ENCODE data around the gene TRIM14.

TRIM14 gene, protein sequence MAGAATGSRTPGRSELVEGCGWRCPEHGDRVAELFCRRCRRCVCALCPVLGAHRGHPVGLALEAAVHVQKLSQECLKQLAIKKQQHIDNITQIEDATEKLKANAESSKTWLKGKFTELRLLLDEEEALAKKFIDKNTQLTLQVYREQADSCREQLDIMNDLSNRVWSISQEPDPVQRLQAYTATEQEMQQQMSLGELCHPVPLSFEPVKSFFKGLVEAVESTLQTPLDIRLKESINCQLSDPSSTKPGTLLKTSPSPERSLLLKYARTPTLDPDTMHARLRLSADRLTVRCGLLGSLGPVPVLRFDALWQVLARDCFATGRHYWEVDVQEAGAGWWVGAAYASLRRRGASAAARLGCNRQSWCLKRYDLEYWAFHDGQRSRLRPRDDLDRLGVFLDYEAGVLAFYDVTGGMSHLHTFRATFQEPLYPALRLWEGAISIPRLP

DNA sequence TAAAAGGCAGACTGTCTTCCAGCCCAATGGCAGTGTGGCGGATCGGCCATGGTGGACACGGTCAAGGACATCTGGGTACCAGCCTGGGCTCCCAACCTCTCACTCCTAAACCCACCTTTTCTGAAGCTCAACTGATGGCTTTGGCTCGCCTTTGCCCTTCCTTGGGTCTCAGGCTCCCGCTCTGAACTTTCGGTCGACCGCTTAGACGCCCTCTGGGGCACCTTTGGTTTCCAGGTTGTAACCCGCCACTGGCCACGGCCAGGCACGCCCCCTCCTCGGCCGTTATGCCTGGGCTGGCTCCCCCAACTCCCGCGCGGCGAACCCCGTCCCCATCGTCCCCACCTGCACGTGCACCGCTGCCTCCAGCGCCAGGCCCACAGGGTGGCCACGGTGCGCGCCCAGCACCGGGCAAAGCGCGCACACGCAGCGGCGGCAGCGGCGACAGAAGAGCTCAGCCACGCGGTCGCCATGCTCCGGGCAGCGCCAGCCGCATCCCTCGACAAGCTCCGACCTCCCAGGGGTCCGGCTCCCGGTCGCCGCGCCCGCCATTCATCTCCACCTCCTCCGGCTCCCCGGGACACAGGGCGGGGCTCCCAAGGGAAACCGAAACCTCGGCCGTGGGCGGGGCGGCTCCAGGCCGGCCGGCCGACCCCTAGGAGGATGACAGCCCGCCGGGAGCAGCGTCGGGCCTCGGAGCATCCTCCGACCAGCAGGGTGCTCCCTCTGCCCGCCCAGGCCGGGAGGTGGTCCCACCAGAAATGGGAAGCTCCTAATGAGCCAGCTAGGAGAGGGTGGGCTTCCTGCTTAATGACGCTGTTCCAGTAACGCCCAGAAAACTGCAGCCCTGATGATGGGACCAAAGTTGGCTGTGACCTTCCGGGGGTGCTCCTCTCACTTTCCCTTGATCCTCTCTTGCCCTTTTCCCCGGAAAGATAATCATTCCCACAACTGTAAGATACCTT lies at the start of gene TRIM14:
Gene TRIM14 (minus strand): TSS at position 583 of the 962 bp plus-strand sequence. CDS start 34 bp downstream, at position 549.
- peak; percentile 23 for DNase-seq

DNA sequence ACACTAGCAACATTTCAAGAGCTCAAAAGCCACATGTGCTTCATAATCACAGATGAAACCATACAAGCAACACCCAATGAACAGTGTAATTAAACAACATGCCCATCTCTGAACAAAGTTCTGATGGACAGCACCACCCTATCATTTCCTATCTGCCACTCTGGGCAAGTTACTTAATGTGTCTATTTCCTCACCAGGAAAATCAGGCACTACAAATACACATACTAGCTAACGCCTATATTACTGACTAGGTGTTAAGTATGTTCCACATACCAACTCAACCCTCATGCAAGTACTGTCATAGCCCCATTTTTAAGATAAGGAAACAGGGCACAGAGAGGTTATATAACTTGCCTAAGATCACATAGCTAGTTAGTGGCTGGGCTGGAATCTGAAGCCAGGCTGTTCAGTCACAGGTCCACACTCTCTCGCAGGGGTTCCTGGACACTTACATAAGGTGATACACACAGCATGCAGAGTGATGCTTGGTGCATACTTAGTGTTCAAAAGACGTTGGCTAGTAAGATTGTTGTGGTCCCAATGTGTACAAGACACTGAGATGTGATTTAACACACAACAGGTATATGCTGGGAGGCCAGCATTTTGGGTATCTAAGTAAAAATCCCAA lies 49.2 kb upstream of the TRIM14 start:
- no peak for DNase-seq

DNA sequence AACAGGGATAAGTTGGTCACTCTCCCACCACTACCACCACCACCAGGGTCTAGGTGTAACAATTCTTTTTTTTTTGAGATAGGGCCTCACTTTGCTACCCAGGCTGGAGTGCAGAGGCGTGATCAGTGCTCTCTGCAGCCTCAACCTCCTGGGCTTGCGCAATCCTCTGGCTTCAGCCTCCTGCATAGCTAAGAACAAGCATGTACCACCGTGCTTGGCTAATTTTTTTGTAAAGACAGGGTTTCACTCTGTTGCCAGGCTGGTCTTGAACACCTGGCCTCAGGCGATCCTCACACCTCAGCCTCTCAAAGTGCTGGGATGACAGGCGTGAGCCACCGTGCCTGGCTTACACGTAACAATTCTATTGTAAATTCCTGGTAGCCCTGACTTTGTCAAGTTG lies 45.9 kb upstream of the TRIM14 start:
- no peak for DNase-seq

DNA sequence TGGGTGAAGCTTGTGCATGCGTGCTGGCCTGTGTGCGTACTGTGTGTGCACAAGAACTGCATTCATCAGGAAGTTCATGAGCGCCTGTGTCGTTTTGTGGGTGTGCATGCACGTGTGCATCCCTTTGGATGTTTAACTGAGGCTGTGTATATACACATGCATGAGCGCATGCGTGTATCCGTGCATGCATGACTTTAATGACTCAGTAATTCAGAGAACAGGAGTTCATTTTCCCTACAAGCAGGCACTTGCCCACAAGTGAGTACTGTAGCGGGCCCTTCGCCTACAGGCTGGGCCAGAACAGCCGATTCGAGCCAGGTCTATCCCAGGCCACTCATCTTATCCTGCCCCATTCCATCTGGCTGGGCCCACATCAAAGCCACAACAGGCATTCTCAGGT lies 43.6 kb upstream of the TRIM14 start:
- DNase-seq, result no peak

DNA sequence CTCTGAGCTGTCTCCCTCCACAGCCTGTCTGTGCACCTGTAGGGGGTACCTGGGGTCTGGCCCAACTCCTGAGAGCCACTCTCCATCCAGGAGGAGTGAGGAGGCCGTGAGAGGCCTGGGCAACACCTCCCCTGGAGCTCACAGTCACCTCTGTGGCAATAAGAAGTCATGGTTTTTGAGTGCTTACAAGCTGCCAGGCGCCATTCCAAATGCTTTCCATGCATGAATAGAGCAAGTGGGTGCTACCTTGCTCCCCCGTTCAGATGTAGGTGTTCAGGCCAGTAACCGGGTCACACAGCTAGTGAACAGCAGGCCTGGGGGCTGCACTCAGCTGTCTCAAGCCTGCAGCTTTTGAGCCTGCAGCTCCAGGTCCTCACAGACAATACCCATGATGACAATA lies 42.8 kb upstream of the TRIM14 start:
- no peak for DNase-seq

DNA sequence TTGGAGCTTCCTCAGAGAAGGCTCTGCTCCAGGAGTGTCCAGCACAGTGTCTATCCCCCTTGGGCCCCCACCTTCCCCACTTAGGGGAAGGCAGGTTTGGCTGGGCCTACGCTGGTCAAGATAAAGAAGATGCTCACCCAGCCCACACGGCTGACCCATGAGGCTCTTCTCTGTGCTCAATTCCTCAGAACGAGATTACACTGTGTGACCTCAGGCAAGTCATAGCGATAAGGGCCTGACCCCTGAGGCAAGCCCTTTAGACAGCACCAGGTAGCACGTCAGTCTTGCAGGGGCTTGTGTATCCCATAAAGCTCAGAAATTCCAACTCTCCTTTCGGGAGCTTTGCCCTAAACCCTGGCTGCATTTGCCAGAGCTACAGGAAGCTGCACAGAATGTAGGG lies 40.8 kb upstream of the TRIM14 start:
- DNase-seq, result no peak

DNA sequence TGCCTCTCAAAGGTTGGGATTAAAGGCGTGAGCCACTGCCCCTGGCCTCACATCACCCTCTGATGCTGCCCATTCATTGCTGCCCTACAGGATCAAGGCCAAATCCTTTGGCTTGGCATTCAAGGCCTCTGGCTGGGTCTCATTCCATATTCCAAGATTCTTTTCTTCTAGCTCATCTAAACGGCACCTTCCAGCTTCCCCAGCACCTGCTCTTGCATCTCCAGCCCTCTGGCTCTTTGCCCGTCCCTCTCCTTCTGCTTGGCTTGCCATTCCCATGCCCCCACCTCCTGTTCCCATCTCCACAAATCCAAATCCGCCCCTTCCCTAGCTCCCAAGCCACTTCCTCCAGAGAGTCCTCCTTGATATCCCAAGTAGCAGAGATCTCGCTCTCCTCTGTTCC lies 40.3 kb upstream of the TRIM14 start:
- no peak for DNase-seq

DNA sequence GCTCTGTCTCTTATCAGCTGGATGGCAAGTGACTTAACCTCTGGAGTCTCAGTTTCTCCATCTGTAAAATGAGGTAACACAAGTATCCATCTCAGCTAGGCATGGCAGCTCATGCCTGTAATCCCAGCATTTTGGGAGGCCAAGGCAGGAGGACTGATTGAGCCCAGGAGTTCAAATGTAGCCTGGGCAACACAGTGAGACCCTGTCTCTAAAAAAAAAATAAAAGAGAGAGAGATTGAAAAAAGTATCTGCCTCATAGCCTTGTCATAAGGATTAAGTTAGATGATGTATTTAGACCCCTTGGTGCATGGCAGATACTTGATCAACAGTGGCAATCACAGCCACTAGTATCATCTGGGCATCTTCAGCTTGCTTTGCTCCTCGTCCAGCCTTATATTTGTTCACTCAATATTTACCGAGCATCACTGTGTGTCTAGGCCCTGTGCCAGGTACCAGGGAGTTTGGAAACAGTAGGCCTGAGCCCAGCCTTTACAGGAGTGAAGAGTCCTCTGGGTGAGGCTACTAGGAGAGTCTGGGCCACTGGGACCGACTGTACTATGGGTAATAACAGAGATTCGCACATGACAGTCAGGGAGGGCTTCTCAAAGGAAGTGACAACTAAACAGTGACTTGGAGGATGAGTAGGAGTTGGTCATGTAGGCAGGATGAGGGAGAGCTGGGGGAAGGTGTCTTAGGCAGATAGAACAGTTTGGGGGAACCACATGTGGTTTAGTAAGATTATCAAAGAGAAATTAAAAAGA lies 39.2 kb upstream of the TRIM14 start:
- DNase-seq, result no peak

DNA sequence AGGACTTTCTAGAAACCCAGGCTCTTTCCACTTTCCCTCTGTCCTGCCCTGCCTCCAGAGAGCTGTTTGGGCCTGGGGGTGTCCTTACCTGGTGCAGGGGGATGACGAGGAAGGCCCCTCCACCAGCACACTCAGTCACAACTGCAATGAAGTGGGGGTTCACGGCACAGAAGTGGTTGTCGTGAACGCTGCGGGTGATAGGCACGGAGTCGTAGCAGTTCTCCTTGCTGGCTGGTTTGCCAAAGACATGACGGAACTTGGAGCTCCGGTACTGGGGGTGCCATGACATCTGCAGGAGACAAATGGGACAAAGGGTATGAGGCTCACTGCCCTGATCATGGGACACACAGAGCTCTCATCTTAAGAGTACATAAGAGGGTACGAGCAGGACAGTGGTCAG lies 38.4 kb upstream of the TRIM14 start:
- no peak for DNase-seq

DNA sequence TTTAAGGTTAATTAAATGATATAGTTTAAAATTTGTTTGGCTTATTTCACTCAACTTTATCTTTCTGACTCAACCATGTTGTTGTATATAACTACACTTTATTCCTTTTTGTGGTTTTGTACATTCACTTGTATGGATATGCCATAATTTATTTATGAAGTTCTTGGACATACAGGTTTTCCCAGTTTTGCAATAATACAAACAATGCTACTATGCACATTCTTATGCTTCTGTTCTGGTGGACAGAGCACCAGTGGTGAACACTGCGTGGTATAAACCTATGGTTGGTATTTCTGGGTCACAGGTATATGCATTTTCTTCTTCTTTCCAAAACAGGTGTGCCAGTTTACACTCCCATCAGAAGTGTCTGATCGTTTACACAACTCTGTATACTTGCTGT lies 35.7 kb upstream of the TRIM14 start:
- no peak for DNase-seq

DNA sequence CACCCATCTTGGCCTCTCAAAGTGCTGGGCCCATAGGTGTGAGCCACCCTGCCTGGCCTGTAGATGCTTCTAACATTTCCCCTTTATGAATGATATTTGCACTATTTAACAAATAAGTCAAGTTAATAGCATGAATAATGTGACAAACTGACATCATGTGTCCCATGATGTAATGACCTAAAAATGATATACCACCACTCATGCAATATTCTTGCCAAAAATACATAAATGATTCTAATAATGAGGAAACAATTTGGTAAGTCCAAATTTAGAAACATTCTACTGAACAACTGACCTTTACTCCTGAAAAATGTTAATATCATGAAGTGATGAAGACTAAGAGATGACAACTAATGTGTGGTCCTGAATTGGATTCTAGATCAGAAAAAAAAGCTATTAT lies 33.5 kb upstream of the TRIM14 start:
- no peak for DNase-seq

DNA sequence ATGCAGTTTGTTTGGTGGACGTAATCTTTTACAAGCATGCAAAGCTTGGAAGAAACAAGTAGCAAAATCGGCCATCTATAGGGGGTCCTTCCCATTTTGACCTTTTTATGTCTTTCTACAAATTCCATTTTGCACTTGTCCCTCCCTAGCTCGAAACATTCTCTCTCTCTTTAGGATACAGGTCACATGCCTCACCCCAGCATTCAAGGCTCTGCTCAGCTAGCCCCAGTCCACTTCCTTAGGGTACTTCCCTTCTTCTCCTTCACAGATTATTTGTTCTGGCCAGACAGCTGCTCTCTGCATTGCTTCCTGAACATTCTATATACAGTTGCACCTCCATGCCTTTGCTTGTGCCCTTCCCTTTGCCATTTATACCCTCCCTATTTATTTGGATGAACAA lies 31.7 kb upstream of the TRIM14 start:
- no peak for DNase-seq

DNA sequence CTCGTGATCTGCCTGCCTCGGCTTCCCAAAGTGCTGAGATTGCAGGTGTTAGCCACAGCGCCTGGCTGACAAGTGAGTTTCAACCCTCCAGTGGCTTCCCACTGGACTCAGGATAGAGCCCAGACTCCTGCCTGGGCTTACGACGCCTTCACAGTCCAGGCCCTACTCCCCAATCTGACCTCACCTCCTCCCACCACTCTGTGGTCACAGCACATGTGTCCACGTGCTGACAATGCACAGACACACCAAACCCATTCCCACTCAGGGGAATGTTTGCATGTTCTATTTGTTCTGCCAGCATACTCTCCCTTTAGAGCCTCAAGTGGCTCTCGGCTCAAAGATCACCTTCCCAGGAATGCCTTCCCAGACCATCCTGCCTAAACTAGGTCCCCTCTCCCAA lies 31.1 kb upstream of the TRIM14 start:
- DNase-seq, result no peak

DNA sequence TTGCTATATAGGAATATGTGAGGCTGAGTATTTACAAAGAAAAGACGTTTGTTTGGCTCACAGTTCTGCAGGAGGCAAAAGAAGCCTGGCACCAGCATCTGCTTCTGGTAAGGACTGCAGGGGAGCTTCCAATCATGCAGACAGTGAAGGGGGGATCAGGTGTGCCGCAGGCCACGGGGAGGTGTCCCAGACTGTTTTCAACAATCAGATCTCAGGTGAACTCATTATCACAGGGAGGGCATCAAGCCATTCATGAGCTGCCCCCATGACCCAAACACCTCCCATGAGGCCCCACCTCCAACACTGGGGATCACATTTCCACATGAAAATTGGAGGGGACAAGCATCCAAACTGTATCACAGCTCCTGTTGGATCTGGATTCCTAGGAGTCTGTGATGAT lies 30.4 kb upstream of the TRIM14 start:
- DNase-seq, result no peak

DNA sequence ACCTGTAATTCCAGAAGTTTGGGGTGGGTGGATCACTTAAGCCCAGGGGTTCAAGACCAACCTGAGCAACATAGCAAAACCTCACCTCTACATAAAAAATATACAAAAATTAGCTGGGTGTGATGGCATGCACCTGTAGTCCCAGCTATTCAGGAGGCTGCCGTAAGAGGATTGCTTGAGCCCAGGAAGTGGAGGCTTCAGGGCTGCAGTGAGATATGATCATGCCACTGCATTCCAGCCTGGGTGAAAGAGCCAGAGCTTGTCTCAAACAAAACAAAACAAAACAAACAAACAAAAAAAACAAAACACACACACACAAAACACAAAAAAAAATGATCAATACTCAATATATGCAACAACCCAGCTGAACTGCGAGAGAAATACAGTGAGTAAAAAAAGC lies 29.5 kb upstream of the TRIM14 start:
- DNase-seq, result no peak

DNA sequence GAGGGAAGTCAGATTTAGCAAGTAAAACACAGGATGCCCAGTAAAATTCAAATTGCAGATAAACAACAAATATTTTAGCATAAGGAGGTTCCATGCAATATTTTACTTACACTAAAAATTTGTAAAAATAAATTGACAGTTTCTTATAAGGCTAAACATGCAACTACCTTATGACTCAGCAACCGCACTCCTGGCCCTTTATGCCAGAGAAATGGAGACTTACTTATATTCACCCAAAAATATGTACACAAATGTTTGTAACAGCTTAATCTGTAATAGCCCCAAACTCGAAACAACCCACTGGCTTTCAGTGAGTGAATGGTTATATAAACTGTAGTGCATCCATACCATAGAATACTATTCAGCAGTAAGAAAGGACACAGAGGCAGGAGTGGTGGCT lies 28.6 kb upstream of the TRIM14 start:
- DNase-seq, result no peak

DNA sequence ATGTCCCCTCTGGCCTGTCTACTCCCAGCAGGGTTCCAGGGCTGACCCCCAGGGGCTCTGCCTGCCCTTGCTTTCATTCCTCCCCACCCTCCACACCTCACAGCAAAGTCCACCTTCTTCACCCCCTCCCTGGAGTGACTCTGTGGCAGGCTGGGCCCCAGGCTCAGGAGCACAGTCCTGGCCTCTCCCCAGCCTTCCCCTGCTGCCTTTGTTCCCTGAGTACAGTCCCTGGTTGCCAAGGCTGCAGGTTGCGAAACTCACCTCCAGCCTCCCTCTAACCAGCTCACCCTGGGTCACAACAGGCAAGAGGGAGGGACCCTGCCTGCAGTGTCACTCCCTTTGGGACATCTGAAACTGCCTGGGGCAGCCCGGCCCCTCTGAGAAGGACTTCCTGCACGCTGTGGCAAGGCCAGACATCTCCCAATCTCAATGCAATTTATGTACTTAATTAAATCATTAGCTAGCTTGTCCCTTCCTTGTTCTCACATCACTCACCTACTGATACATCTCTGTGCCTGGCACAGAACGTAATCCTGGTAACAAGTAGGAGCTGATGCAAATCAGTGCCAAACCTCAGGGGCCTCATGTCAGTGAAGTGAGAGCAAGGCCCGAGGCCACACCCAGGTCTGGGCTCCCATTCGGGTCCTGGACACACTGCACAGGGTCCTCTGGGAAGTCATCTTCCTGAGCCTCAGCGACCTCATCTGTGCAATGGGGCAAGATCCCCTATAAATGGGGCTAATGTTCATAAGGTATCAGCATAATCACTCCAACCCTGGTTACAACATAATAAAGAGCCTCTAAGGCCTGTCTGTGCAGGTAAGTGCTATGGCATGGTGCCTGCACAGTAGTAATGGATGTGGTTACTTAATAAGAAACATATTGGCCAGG lies 27.3 kb upstream of the TRIM14 start:
- DNase-seq, result no peak

DNA sequence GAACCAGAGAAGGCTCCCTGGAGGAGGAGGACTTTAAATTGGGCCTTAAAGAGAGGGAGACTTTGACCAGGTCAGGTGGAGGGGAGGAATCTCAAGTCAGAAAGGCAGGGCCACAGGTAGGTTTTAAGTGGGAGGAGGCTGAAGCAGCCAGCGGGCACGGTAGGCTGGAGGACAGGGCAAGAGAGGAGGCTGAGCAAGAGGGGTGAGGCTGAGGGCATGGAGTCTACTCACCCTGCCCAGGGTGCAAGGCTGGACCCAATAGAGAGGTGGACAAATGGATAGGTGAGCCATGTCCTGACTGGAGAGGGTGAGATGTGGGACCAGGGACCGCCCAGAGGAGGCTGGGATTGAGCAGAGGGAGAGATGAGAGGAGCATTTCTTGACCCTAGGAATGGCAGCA lies 25.6 kb upstream of the TRIM14 start:
- no peak for DNase-seq

DNA sequence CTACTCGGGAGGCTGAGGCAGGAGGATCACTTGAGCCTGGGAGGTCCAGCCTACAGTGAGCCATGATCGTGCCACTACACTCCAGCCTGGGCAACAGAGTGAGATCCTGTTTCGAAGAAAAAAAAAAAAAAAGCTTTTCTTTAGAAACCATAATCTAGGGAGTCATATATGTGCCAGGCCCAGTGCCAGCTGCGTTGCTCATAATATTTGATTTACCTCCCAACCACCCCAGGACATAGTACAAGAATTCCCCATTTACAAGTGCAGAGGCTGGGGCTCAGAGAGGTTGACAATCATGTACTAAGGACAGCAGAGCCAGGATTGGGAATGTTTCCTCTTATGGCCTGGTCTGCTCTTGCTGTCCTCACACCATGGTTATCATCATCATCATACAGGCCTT lies 25.1 kb upstream of the TRIM14 start:
- DNase-seq, result no peak

DNA sequence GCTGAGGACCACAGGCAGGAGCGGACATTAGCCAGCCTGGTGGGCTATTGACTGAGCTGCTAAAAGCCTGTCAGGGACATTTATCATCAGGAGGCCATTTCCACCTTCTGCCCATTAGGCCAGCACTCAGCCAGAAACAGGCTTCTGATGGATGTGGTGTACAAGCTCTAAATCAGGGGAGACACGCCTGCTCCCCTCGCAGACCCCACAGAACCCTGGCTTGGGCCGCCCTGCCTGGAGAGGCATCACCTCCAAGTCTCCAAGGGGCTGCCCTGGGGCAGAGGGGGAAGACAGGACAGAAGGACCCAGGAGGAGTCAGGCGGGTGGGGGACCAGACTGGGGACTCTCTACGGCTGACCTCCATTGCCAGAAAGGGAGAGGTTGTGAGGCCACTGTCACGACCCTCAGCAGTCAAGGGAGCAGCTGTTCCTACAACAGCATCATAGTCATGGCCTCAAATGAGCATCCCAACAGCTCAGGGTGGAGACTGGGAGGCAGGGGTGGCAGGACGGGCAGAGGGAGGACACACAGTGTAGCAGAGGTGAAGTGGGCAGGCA lies 24.0 kb upstream of the TRIM14 start:
- DNase-seq, result no peak

DNA sequence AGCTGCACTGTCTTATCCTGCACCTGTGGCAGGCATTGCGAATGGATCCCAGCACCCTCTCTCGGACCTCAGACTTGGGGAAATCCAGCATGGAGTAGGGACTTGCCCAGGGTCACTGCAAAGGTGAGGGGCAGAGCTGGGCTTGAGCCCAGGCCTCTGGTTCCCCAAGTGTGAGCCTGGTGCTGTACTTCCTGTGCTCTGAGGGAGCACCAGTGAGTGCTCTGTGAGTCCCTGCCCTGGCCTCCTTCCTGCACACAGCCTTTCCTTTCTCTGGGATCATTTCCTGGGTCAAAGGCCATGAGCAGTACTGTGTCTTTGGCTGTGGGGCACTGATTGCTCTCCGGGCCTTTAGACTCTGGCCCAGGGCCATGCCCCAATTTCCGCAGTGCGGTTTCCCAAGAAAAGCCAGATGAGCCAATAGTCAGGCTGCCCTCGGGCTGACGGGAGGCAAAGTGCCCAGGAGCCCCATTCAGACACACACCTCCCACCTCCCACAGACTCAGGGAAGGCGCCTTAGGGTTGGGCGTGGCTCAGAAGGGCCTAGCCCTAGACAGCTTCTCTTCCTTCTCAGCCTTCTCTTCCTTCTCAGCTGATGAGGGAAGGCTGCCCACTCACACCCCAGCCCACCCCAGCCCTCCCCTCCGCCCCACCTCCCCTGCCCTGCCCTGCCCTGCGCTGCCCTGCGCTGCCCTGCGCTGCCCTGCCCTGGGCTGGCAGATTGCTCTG lies 23.3 kb upstream of the TRIM14 start:
- DNase-seq, result no peak

Measured in NCI-H1105 treated with DMSO at 0.1 percent for 48 hours (cell line).